Lower lobe of right lung (tissue), 2 donors: Measurements from ENCODE around the gene C2CD4D. TPM values are rescaled to one million over a fixed set of nuclear protein-coding genes. Genes with fewer than 3 reads are reported as not detected.
"Not testable (repeated sequence)": the region's sequence is repeated elsewhere in the genome, so short reads cannot be mapped to it uniquely, and the experiment has no call there.

Experiments used
- ATAC-seq, 2 donors: fragments of 200-7000 bp; cut with Tn5 transposase; one replicate each; pipeline ENCODE4 v1.9.1; 2020 to 2022; ENCODE audit warnings: mild to moderate bottlenecking in 2 of 2, moderate library complexity in 2 of 2
- DNase-seq: peaks from one replicate; pipeline ENCODE4 v3.0.0-alpha.2; 2020
- H3K27ac ChIP-seq: fragments of 200-600 bp; one replicate; pipeline ENCODE4 v1.8.0; 2022
- H3K27me3 ChIP-seq: fragments of 200-600 bp; one replicate; pipeline ENCODE4 v1.8.0; 2022; ENCODE audit warnings: low read depth
- H3K36me3 ChIP-seq: fragments of 200-600 bp; one replicate; pipeline ENCODE4 v1.8.0; 2022; ENCODE audit warnings: mild to moderate bottlenecking
- H3K4me1 ChIP-seq: fragments of 200-600 bp; one replicate; pipeline ENCODE4 v1.8.0; 2022
- H3K4me3 ChIP-seq: fragments of 200-600 bp; one replicate; pipeline ENCODE4 v1.8.0; 2022; ENCODE audit warnings: mild to moderate bottlenecking
- H3K9me3 ChIP-seq: fragments of 200-600 bp; one replicate; pipeline ENCODE4 v1.8.0; 2022
- CTCF ChIP-seq: fragments of 200-600 bp; IDR thresholded peaks from one replicate; pipeline ENCODE4 v1.8.0; 2022; ENCODE audit warnings: antibody characterized with exemption, mild to moderate bottlenecking
- intact Hi-C: fragments of 100-400 bp; cut with DNase I; formaldehyde crosslinking; loops from one replicate; pipeline ENCODE4 v1.11.0; 2022
- total RNA-seq: library from RNA; stranded (reverse); fragmentation: NEBNext Ultra II Directional; extraction: Animal tissue kit (Norgen Biotek cat#: 25700); gene quantifications from one replicate; pipeline ENCODE4 v1.2.1, GENCODE V29; 2021
- donor health status: DM: no; HTN: yes; CAD: no; lungs with severe emphysema.

C2CD4D gene
- total RNA-seq, 1 donor from 2014 or later: 0.21 TPM

- H3K27me3 ChIP-seq: no peaks in the 10 kb centered on the region
- ATAC-seq (no peak), DNase-seq (no peak)
- no peak overlapping the region for H3K4me3 ChIP-seq
- H3K9me3 ChIP-seq: no peaks in the 10 kb centered on the region
- H3K4me1 ChIP-seq: no peaks in the 10 kb centered on the region
- TF ChIP-seq CTCF: no peak
- H3K36me3 ChIP-seq: peaks cover 1% of the 10 kb centered on the region
- no peak overlapping the region for H3K27ac ChIP-seq
- intact Hi-C loops: no loop called here
These were observed 42.8 kb upstream of the C2CD4D start for GRCh38 chr1:151882466-151882865.

- Histone ChIP-seq H3K36me3 (no peaks in the 10 kb centered on the region), H3K27ac (no peak overlapping the region), H3K4me1 (no peaks in the 10 kb centered on the region), H3K9me3 (no peaks in the 10 kb centered on the region), H3K27me3 (no peaks in the 10 kb centered on the region), H3K4me3 (no peak overlapping the region)
- TF ChIP-seq CTCF: no peak
- DNase-seq: no peak
- no peak for ATAC-seq
- intact Hi-C loops: no loop called here
These were observed 41.9 kb upstream of the C2CD4D start for GRCh38 chr1:151881479-151881878.

GRCh38 chr1:151875419-151876097 is 35.9 kb upstream of the C2CD4D start:
- DNase-seq: no peak
- no peak overlapping the region for H3K4me3 ChIP-seq
- H3K36me3 ChIP-seq: peaks cover 19% of the 10 kb centered on the region
- H3K9me3 ChIP-seq: no peaks in the 10 kb centered on the region
- no peaks in the 10 kb centered on the region for H3K4me1 ChIP-seq
- TF ChIP-seq CTCF: no peak
- H3K27me3 ChIP-seq: no peaks in the 10 kb centered on the region
- H3K27ac ChIP-seq: no peak overlapping the region
- intact Hi-C loops: no loop called here
- ATAC-seq: no peak

- H3K27me3 ChIP-seq, ATAC-seq, H3K27ac ChIP-seq, H3K4me3 ChIP-seq, intact Hi-C loops, H3K4me1 ChIP-seq, H3K9me3 ChIP-seq, DNase-seq: not testable (repeated sequence)
- peaks cover 19% of the 10 kb centered on the region for H3K36me3 ChIP-seq
These were observed 33.2 kb upstream of the C2CD4D start for GRCh38 chr1:151872776-151873175.

- Histone ChIP-seq H3K4me3 (no peak overlapping the region), H3K27ac (no peak overlapping the region), H3K36me3 (peaks cover 19% of the 10 kb centered on the region), H3K27me3 (no peaks in the 10 kb centered on the region), H3K4me1 (no peaks in the 10 kb centered on the region), H3K9me3 (no peaks in the 10 kb centered on the region)
- TF ChIP-seq CTCF: no peak
- intact Hi-C loops: no loop called here
- DNase-seq (no peak), ATAC-seq (no peak)
These were observed 31.8 kb upstream of the C2CD4D start for GRCh38 chr1:151871284-151872030.

GRCh38 chr1:151868486-151868885 is 28.9 kb upstream of the C2CD4D start:
- DNase-seq: no peak
- intact Hi-C loops: no loop called here
- no peak overlapping the region for H3K4me3 ChIP-seq
- peaks cover 3% of the 10 kb centered on the region for H3K36me3 ChIP-seq
- no peaks in the 10 kb centered on the region for H3K4me1 ChIP-seq
- no peak for TF ChIP-seq CTCF
- no peak for ATAC-seq
- H3K27me3 ChIP-seq: no peaks in the 10 kb centered on the region
- no peak overlapping the region for H3K27ac ChIP-seq
- no peaks in the 10 kb centered on the region for H3K9me3 ChIP-seq
